Measurements from ENCODE around the gene UBLCP1.

The UBLCP1 gene, protein sequence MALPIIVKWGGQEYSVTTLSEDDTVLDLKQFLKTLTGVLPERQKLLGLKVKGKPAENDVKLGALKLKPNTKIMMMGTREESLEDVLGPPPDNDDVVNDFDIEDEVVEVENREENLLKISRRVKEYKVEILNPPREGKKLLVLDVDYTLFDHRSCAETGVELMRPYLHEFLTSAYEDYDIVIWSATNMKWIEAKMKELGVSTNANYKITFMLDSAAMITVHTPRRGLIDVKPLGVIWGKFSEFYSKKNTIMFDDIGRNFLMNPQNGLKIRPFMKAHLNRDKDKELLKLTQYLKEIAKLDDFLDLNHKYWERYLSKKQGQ

DNA sequence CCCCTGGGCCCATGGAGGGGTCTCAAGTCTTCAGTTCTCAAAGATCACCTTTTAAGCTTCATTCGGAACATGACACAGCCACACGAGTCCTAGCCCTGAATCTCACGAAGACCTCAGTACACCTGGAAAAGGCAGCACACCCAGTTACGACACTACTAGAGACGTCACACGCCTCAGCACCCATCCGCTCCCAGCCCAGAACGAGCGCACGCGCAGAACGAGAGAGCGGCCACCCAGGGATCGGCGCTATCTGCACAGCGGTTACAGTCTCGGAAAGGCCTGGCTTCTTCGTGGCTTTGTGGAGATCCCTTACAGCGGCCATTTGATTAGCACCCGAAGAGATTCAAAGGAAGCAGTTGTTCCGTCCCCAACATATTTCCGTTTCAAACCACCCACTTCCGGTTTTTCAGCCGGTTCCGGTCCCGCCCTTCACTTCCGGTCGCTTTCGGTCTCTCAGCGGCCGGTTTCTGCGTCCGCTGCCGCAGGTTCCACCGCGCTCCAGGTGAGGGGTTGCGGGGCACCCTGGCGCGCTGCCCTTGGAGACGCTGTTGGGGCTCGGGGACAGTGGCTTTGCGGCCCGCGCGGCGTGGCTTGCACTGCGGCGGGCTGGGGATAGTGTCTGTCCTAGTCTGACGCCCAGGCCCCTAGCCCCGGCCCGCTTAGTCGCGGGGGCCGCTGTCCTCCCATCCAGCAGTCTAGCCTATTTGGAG, at the start of gene UBLCP1:
Gene UBLCP1 (plus strand): TSS at position 432 of the 710 bp plus-strand sequence. CDS start 5,626 bp downstream, outside the sequence.
- Histone ChIP-seq H3K27me3 (ENCODE audit: insufficient read depth, low read length) (peaks cover 14% of the 10 kb centered on the region), H3K9ac (ENCODE audit: low read depth, low read length) (peak within 1 kb of the TSS; percentile 91), H3K4me3 (ENCODE audit: low read length) (peak within 1 kb of the TSS; percentile 94), H3K9me3 (ENCODE audit: insufficient read depth, low read depth, low read length) (no peaks in the 10 kb centered on the region), H3K4me1 (ENCODE audit: insufficient read depth, low read length) (peaks cover 3% of the 10 kb centered on the region; the same call in 1 of the 2 replicates), H3K27ac (ENCODE audit: low read length) (peak within 1 kb of the TSS; percentile 55), H3K36me3 (ENCODE audit: insufficient read depth, low read depth, low read length) (no peaks in the 10 kb centered on the region)

DNA sequence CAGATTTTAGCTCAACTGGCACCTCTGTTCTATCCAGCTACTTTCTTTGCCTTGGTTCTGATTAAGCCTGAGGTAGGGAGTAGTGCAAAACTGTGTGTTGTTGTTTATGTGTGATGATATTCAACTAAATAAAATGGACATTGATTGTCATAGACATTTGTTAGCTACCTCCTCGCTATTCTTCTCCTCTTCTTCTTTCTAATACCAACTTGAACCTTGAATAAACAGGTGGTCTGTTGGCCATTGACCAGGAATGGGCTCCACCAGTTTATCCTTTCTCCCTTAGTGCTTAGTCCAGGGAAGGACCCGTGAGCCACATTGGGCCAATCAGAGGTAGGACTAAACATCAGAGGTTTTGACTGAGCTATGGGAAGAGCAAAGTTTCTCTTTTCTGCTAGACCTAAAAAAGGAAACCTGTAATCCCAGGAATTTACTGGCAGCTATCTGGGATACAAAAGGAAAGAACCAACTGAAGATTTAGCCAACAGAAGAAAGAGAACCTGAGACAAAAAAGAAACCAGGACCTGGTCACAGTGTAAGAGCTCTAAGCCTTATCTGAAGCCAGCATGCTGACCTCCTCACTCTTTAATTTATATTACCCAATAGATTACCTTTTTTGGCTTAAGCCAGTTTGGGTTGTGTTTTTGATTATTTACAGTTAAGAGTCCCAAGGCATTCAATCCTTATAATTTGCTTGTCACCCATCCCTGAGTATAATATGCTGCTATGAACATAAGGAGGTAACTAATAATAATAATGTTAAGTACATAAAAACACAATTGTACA, 48.4 kb upstream of the UBLCP1 start:
- H3K36me3 ChIP-seq (ENCODE audit: insufficient read depth, low read depth, low read length), result no peaks in the 10 kb centered on the region
- peaks cover 7% of the 10 kb centered on the region; the same call in 1 of the 2 replicates for H3K4me1 ChIP-seq (ENCODE audit: insufficient read depth, low read length)
- H3K27me3 ChIP-seq (ENCODE audit: insufficient read depth, low read length), result peaks cover 12% of the 10 kb centered on the region
- no peak overlapping the region for H3K9ac ChIP-seq (ENCODE audit: low read depth, low read length)
- H3K27ac ChIP-seq (ENCODE audit: low read length), result no peak overlapping the region
- H3K4me3 ChIP-seq (ENCODE audit: low read length), result no peak overlapping the region
- no peaks in the 10 kb centered on the region for H3K9me3 ChIP-seq (ENCODE audit: insufficient read depth, low read depth, low read length)

DNA sequence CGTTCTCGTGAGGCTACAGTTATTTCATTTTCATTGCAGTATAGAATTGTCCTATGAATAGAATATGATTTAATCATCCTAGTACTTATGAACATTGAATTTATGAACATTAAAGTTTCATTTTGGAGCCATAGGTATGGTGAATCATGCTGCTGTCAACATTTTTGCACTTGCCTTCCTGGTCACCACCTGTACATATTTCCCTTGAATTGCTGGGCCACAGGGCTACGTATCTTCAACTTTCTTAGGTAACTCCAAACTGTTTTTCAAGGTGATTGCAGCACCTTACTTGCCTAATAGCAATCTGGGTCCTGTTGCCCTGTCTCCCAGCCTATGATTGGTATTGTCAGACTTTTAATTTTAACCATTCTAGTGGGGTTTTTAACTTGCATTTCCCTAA, 47.2 kb upstream of the UBLCP1 start:
- H3K9ac ChIP-seq (ENCODE audit: low read depth, low read length), result no peak overlapping the region
- no peak overlapping the region for H3K27ac ChIP-seq (ENCODE audit: low read length)
- no peaks in the 10 kb centered on the region for H3K36me3 ChIP-seq (ENCODE audit: insufficient read depth, low read depth, low read length)
- no peak overlapping the region for H3K4me3 ChIP-seq (ENCODE audit: low read length)
- peaks cover under 1% of the 10 kb centered on the region for H3K27me3 ChIP-seq (ENCODE audit: insufficient read depth, low read length)
- H3K4me1 ChIP-seq (ENCODE audit: insufficient read depth, low read length), result no peaks in the 10 kb centered on the region
- H3K9me3 ChIP-seq (ENCODE audit: insufficient read depth, low read depth, low read length), result no peaks in the 10 kb centered on the region

DNA sequence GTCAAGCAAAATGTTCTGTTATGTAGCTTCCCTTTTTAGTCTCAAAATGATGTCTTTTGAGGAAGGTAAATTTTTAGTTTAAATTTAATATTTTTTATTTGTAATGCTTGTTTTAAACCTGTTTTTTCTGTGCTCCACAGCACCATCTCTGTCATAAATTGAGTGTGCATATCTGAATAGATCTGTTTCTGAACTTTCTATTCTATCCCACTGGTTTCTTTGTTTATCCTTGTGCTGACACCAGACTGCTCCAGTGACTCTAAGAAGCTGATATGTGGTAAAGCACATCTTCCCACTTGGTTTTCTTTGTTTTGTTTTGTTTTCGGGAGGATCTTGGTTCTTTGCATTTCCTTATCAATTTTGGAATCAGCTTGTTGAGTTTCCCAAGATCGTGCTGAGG, 46.6 kb upstream of the UBLCP1 start:
- H3K9ac ChIP-seq (ENCODE audit: low read depth, low read length), result no peak overlapping the region
- peaks cover 2% of the 10 kb centered on the region; the same call in 1 of the 2 replicates for H3K27me3 ChIP-seq (ENCODE audit: insufficient read depth, low read length)
- no peak overlapping the region for H3K27ac ChIP-seq (ENCODE audit: low read length)
- H3K4me1 ChIP-seq (ENCODE audit: insufficient read depth, low read length), result no peaks in the 10 kb centered on the region
- no peaks in the 10 kb centered on the region for H3K36me3 ChIP-seq (ENCODE audit: insufficient read depth, low read depth, low read length)
- no peak overlapping the region for H3K4me3 ChIP-seq (ENCODE audit: low read length)
- no peaks in the 10 kb centered on the region for H3K9me3 ChIP-seq (ENCODE audit: insufficient read depth, low read depth, low read length)

DNA sequence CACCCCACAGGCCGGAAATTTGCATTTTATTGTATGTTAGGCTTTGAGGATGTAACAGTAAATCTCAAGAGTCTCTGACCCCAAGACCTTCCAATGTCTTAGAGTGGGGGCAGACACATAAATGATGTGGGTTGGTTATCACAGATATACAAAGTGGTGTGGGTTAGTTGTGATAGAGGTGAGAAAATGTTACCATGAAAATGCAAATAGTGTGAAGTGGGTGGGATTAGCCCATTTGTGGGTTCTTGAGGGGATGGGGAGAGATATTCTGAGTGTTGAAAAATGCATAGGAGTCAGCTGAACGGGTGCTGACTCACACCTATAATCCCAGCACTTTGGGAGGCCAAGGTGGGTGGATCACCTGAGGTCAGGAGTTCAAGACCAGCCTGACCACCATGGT, 45.9 kb upstream of the UBLCP1 start:
- Histone ChIP-seq H3K9me3 (ENCODE audit: insufficient read depth, low read depth, low read length) (no peaks in the 10 kb centered on the region), H3K36me3 (ENCODE audit: insufficient read depth, low read depth, low read length) (no peaks in the 10 kb centered on the region), H3K4me1 (ENCODE audit: insufficient read depth, low read length) (no peaks in the 10 kb centered on the region), H3K27ac (ENCODE audit: low read length) (no peak overlapping the region), H3K27me3 (ENCODE audit: insufficient read depth, low read length) (peaks cover 5% of the 10 kb centered on the region; the same call in 1 of the 2 replicates), H3K4me3 (ENCODE audit: low read length) (no peak overlapping the region), H3K9ac (ENCODE audit: low read depth, low read length) (no peak overlapping the region)

DNA sequence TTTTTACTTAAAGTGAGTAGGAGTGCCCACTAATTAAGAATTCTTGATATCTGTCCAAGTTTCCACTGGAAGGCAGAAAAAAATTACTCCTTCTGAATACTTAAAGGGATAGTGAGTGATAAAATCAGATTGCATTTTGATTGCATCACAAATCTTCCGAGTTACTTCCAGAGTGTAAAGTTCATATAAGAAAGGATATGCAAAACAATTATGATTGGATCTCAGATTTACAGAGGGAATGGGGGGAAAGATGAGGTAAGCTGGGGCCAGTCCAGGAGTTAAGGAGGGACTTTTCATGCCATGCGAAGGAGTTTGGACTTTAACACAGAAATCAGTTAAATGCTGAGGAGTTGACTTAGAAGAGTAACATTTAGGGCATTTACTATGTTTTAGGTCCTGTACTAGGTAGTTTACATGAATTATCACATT, 44.5 kb upstream of the UBLCP1 start:
- Histone ChIP-seq H3K4me1 (ENCODE audit: insufficient read depth, low read length) (no peaks in the 10 kb centered on the region), H3K9ac (ENCODE audit: low read depth, low read length) (no peak overlapping the region), H3K27me3 (ENCODE audit: insufficient read depth, low read length) (peaks cover 11% of the 10 kb centered on the region), H3K4me3 (ENCODE audit: low read length) (no peak overlapping the region), H3K27ac (ENCODE audit: low read length) (no peak overlapping the region), H3K9me3 (ENCODE audit: insufficient read depth, low read depth, low read length) (no peaks in the 10 kb centered on the region), H3K36me3 (ENCODE audit: insufficient read depth, low read depth, low read length) (no peaks in the 10 kb centered on the region)

DNA sequence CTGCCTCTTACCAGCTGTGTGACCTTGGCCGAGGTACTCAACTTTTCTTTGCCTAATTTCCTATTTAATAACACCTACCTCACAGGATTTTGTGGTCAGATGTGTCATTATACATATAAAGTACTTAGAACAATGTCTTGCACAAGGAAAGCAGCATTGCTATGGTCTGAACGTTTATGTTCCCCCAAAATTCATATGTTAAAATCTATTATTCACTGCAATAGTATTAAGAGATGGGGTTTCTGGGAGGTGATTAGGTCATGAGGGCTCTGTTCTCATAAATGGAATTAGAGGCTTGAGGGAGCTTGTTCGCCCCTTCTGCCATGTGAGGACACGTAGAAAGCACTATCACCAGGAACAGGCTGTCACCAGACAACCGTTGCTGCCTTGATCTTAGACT, 42.9 kb upstream of the UBLCP1 start:
- Histone ChIP-seq H3K4me1 (ENCODE audit: insufficient read depth, low read length) (no peaks in the 10 kb centered on the region), H3K27ac (ENCODE audit: low read length) (no peak overlapping the region), H3K9ac (ENCODE audit: low read depth, low read length) (no peak overlapping the region), H3K9me3 (ENCODE audit: insufficient read depth, low read depth, low read length) (no peaks in the 10 kb centered on the region), H3K27me3 (ENCODE audit: insufficient read depth, low read length) (peaks cover 27% of the 10 kb centered on the region), H3K4me3 (ENCODE audit: low read length) (no peak overlapping the region), H3K36me3 (ENCODE audit: insufficient read depth, low read depth, low read length) (no peaks in the 10 kb centered on the region)

DNA sequence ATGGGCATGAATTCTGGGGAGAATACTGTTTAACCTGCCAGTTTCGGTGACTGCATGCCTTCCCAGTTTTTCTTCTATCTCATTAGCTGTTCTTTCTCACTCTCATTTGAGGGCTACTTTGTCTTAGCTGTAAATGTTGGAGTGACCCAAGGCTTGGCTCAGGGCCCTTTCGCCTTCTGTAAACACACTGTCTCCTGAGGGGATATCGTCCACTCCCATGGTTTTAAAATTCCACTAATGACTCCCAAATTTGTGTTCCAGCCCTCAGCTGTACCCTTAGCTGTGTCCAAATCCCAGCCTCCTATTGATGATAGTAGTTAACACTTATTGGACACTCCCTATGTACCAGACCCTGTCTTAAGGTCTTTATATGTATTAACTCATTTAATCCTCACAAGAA, 39.6 kb upstream of the UBLCP1 start:
- Histone ChIP-seq H3K27ac (ENCODE audit: low read length) (no peak overlapping the region), H3K27me3 (ENCODE audit: insufficient read depth, low read length) (peaks cover 60% of the 10 kb centered on the region), H3K9ac (ENCODE audit: low read depth, low read length) (no peak overlapping the region), H3K9me3 (ENCODE audit: insufficient read depth, low read depth, low read length) (no peaks in the 10 kb centered on the region), H3K36me3 (ENCODE audit: insufficient read depth, low read depth, low read length) (no peaks in the 10 kb centered on the region), H3K4me1 (ENCODE audit: insufficient read depth, low read length) (no peaks in the 10 kb centered on the region), H3K4me3 (ENCODE audit: low read length) (no peak overlapping the region)

DNA sequence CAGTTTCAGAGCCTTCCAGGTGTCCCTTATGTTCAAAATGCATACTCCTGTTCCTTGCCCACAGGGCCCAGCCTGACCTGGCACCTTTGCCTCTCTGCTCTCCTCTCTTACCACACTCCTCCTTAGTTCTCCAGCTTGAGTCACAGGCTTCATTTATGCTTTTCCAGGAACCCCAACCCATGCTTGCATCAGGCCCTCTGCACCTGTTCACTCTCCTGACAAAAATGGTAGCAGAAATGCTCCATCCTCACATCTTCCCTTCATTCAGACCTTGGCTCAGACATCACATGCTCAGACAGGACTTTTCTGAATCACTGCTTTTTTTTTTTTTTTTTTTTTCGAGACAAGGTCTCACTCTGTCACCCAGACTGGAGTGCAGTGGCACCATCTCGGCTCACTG, 38.6 kb upstream of the UBLCP1 start:
- H3K4me1 ChIP-seq (ENCODE audit: insufficient read depth, low read length), result no peaks in the 10 kb centered on the region
- no peaks in the 10 kb centered on the region for H3K36me3 ChIP-seq (ENCODE audit: insufficient read depth, low read depth, low read length)
- no peak overlapping the region for H3K27ac ChIP-seq (ENCODE audit: low read length)
- no peak overlapping the region for H3K4me3 ChIP-seq (ENCODE audit: low read length)
- H3K27me3 ChIP-seq (ENCODE audit: insufficient read depth, low read length), result peaks cover 68% of the 10 kb centered on the region
- no peak overlapping the region for H3K9ac ChIP-seq (ENCODE audit: low read depth, low read length)
- H3K9me3 ChIP-seq (ENCODE audit: insufficient read depth, low read depth, low read length), result no peaks in the 10 kb centered on the region

DNA sequence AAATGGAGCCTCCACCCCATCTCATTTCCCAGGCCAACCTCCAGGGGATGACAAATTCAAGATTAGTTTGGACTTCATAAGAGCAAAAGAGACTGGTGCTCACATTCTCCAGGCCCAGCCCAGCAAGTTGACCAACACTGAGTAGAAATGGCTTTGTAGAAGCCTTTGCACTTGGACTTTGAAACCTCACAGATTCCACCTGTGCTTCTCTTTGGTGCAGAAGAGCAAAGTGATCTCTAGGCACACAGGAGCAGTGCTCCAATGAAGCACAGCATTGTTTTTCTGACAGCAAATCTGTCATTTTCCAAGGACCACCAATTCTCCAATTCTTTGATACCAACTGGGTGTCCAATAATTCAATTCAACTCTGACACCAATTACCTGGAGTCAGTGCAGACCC, 36.6 kb upstream of the UBLCP1 start:
- Histone ChIP-seq H3K27ac (ENCODE audit: low read length) (no peak overlapping the region), H3K4me1 (ENCODE audit: insufficient read depth, low read length) (no peaks in the 10 kb centered on the region), H3K9ac (ENCODE audit: low read depth, low read length) (no peak overlapping the region), H3K27me3 (ENCODE audit: insufficient read depth, low read length) (peaks cover 86% of the 10 kb centered on the region), H3K9me3 (ENCODE audit: insufficient read depth, low read depth, low read length) (no peaks in the 10 kb centered on the region), H3K4me3 (ENCODE audit: low read length) (no peak overlapping the region), H3K36me3 (ENCODE audit: insufficient read depth, low read depth, low read length) (no peaks in the 10 kb centered on the region)

DNA sequence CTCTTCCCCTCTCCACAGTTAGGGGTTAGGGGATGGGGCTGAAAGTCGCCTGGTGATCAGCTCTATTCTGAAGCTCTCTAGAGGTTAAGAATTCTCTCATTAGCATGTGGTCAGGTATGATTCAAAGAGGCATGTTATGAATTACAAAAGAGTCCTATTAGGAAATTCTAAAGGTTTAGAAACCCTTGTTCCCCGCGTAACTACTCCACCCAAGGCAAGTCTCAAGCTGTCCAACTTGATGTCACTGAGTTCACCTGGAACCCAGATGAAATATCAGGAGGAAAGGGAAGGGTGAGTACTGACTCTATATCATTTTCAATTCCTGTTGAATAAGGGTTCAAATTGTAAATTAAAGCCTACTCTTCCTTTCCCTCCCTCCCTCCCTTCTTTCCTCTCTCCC, 35.6 kb upstream of the UBLCP1 start:
- peaks cover 93% of the 10 kb centered on the region for H3K27me3 ChIP-seq (ENCODE audit: insufficient read depth, low read length)

More for the DNA sequence above, 35.6 kb upstream of the UBLCP1 start:
- H3K27ac ChIP-seq (ENCODE audit: low read length), result no peak overlapping the region
- no peaks in the 10 kb centered on the region for H3K4me1 ChIP-seq (ENCODE audit: insufficient read depth, low read length)
- H3K4me3 ChIP-seq (ENCODE audit: low read length), result no peak overlapping the region
- H3K9ac ChIP-seq (ENCODE audit: low read depth, low read length), result no peak overlapping the region
- no peaks in the 10 kb centered on the region for H3K9me3 ChIP-seq (ENCODE audit: insufficient read depth, low read depth, low read length)
- no peaks in the 10 kb centered on the region for H3K36me3 ChIP-seq (ENCODE audit: insufficient read depth, low read depth, low read length)
